ENCODE data around the gene TBC1D10B.

DNA sequence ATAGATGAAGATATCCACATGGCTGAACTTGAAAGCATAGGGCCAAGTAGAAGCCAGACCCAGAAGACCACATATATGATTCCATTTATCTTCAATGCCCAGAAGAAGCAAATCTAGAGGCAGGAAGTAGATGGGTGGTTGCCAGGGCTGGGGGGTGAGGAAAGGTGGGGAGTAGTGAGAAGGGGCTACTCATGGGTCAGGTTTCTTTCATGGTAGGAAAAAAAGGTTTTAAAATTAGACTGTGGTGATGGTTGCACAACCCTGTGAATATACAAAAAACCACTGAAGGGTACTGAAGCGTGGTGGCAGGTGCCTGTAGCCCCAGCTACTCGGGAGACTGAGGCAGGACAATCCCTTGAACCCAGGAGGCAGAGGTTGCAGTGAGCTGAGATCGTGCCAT, 20.6 kb downstream of the TBC1D10B start:
- TF ChIP-seq, protein P1, sequence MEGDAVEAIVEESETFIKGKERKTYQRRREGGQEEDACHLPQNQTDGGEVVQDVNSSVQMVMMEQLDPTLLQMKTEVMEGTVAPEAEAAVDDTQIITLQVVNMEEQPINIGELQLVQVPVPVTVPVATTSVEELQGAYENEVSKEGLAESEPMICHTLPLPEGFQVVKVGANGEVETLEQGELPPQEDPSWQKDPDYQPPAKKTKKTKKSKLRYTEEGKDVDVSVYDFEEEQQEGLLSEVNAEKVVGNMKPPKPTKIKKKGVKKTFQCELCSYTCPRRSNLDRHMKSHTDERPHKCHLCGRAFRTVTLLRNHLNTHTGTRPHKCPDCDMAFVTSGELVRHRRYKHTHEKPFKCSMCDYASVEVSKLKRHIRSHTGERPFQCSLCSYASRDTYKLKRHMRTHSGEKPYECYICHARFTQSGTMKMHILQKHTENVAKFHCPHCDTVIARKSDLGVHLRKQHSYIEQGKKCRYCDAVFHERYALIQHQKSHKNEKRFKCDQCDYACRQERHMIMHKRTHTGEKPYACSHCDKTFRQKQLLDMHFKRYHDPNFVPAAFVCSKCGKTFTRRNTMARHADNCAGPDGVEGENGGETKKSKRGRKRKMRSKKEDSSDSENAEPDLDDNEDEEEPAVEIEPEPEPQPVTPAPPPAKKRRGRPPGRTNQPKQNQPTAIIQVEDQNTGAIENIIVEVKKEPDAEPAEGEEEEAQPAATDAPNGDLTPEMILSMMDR (IDR thresholded peaks at IDR 0.05 in 2 of 3, conservative IDR thresholded peaks at IDR 0.05 in 1 of 3; ENCODE audit: borderline replicate concordance in 1 of 3, insufficient read depth in 1 of 3, low read depth in 2 of 3, low read length in 2 of 3), result no peak
- TF ChIP-seq SIN3A (IDR thresholded peaks at IDR 0.05; ENCODE audit: low read depth) (no peak), POLR2A (IDR thresholded peaks at IDR 0.05; ENCODE audit: borderline replicate concordance, extremely low read depth, insufficient read depth, insufficient read length) (no peak)
